Left kidney (tissue), 2 donors: Measurements from ENCODE around the gene TBC1D5. TPM values are rescaled to one million over a fixed set of nuclear protein-coding genes. Genes with fewer than 3 reads are reported as not detected.

Experiments used
- DNase-seq: peaks from one replicate; pipeline ENCODE4 v3.0.0-alpha.2; 2013
- polyA plus RNA-seq: library from polyadenylated mRNA; unstranded; fragments of 120-200 nt; gene quantifications from one replicate; pipeline ENCODE4 v1.2.1, GENCODE V29; 2013; ENCODE audit not compliant: insufficient read length

TBC1D5 gene
- polyA plus RNA-seq, 1 donor, result 52.2 TPM

DNA sequence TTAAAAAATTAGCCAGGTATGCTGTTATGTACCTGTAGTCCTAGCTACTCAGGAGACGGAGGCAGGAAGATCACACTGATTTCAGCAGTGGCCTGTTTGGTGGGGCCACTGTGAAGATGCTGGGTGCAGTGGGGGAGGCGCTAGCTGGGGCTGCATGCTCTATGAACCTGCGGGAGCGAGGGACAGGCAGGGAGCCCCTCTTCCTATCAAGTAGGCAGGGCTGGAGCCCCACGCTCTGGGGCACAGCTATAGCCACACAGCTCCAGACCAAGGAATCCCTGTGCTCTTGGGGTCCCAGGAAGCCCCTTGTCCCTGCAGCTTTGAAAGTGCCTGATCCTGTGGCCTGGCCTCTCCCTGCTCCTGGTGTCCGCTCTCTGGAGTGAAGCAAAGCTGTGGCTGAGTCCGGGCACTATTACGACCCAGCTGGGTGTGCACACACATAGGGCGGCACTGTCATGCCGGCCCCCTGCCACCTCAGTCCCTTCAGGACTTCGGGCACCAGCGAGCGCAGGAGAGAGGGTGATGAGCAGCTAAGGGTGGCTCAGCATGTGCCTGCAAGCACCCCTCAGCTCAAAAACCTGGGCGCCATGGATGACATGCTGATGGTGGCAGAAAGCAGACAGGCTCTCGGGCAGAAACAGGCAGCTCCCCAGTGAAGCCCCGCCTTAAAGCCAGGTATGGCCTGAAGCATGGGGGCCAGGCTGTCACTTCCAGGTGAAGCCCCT, 262.6 kb downstream of the TBC1D5 start:
- DNase-seq, result no peak

- no peak for DNase-seq
Observed at GRCh38 chr3:17478673-17479072, 263.8 kb downstream of the TBC1D5 start.

- DNase-seq, result no peak
Observed at GRCh38 chr3:17473761-17474160, 268.7 kb downstream of the TBC1D5 start.

DNA sequence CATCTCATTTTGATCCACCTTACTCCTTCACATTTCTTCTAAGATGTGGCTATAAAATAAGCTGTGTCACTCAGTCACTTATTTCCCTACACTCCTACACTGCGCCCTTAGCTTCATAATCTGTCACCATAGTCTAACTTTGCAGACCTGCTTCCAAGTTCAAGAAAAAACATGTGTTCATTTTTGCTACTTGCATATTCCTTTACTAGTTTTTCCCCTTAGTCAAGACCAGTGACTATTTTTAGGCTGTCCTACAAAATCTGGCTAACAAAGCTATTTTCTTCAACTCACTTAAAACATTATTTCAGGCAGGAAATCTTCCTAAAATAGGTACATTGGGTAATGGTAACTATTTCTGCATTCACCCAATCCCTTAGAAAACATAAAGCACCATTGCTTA, 272.5 kb downstream of the TBC1D5 start:
- no peak for DNase-seq

DNA sequence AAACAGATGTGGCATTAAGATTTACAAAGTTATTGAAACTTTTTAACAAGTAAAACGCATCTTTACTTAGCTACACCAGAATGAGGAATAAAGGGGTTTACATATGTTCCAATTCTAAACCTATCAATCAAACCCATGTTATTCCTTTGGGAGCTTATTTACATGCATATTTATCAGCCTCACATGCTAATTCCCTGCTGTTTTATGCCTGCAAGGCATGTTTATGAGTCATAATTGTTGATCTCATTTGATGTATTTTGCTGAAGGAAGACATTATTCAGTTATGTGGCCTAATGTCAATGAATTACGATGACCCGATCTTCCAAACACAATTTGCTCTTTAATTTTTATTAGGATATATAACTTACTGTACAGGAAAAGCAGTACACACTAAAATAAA, 272.9 kb downstream of the TBC1D5 start:
- peak; percentile 5 for DNase-seq

- no peak for DNase-seq
Observed at GRCh38 chr3:17466028-17466427, 276.4 kb downstream of the TBC1D5 start.

DNA sequence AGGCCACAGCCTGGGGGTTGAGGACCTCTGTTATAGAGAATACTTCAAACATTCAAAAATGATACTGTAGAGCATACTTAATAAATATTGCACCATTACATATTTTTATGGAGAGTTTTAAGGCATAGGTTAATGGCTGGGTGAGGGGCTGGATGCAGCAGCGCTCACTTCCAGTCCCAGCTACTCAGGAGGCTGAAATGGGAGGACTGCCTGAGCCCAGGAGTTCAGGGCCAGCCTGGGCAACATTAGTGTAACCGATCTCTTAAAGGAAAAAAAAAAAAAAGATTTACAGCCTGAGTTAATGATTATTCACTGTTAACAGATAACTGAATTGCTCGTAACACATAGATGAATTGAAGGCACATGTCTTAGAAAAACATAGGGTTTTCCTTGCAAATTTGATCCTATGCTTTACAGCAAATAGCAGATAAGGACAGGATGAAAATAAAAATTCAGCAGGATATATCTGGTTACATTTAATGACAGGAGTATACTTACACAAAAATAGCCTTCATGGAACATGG, 282.9 kb downstream of the TBC1D5 start:
- DNase-seq, result no peak

- no peak for DNase-seq
Observed at GRCh38 chr3:17456650-17457049, 285.8 kb downstream of the TBC1D5 start.

GRCh38 chr3:17456046-17456445, 286.4 kb downstream of the TBC1D5 start:
- DNase-seq, result no peak

DNA sequence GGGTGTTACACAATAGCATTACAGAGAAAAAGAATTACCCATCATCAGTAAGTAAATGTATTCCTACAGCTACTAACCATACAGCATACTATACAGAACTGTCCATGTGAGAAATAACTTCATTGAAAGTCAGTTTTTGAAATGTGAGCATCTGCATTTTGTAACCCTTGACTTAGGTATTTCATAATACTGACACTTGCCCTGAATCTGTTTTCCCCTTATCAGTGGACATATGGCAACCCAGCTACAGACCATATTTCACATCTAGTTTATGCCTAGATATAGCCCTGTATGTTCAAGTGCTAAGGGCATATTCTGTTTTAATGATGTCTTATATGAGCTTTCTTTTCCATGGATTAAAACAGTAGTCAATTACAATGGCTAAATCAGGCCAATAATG, 297.6 kb downstream of the TBC1D5 start:
- DNase-seq, result no peak

DNA sequence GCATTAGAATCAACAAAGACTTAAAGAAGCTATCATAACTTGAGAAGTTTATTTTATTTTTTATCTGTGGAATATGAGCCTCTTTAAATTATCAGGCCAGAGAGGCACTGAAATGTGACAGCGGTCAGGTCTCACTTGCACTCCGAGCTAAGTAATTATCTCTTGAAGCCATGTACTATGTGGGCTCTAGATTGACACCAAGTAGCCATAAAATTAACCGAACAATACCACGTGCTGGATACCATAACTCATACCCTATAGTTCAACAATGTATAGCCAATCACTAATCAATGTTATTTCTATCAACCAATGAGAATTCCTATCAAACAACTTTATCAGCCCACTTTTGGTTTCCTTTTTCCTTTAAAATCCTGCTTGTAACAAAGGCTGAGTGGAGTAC, 299.3 kb downstream of the TBC1D5 start:
- no peak for DNase-seq

GRCh38 chr3:17442332-17443049, 299.9 kb downstream of the TBC1D5 start:
- no peak for DNase-seq

GRCh38 chr3:17433876-17434275, 308.6 kb downstream of the TBC1D5 start:
- no peak for DNase-seq

DNA sequence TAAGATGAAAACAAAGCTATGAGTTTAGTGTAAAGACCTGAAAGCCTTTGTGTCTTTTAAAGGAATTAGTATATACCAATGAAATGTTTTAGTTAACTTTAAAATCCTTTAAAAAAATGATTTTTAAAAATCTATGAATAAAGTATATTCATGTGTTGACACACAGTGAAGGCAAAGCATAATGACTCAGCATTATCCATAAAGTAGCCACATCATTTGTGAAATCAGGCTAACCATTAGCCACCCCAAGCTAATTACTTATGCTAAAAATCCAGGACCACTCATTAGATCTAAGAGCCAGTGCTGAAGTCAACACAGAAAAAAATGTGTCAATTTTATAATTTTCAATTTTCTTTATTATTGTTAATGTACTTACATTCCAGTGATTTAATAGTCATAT, 310.2 kb downstream of the TBC1D5 start:
- DNase-seq, result no peak

DNA sequence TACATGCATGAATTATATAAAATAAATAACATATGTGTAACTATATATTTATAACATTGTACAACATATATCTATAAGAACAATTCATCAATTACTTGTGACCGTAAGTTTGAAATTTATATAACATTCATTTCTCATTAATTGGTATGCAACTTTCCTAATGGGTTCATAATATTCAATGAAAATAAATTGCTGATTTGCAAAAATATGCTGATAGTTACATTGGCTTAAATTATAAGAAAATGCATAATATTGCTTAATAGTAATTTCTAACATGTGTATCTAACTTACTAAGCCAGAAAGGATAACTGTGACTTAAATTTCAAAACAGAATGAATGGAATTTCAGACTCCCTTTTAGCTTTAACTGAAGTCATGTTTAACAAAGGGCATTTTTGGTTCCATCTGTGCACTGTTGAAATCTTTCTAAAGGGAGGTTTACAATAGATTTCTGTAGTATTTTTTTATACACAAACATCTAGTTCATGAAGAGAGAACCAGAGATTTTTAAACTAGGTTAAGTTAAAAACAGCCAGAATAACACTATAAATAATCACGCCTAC, 310.9 kb downstream of the TBC1D5 start:
- DNase-seq, result no peak

DNA sequence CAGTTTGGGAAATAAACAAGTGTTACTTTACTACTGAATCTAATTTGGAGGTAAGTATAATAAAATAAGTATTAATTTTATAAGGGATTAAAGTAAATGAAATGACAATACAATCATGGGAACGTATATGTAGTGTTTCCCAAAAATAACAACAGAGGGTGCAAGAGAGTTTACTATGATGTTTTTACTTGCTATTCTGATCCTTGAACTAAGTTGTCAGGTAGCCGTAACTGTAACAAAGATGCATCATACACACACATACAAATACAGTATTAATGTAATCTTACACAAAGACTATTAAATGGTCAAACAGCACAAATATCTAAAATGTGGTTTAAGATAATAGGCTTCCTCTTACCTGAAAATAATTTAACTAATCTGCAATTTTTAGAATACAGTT, 311.4 kb downstream of the TBC1D5 start:
- DNase-seq, result peak; percentile 25

DNA sequence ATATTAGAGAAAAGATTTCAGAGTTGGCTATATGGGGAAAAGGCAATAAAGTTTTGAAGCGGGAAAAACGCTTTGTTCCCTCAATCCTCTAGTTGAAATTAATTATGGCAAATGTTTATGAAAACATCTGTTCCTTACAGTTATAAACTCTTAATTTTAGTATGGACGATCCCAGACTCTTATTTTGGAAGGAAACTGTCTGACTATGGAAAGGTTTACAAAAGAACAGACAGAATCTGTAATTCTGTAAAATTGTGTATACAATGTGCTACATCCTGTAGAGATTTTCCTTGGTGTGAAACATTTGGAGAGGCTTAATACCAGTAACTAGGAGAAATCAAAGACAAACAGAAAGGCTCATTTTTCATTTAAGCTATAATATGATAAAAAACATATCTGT, 311.8 kb downstream of the TBC1D5 start:
- no peak for DNase-seq

GRCh38 chr3:17423786-17424536, 318.5 kb downstream of the TBC1D5 start:
- DNase-seq, result no peak

DNA sequence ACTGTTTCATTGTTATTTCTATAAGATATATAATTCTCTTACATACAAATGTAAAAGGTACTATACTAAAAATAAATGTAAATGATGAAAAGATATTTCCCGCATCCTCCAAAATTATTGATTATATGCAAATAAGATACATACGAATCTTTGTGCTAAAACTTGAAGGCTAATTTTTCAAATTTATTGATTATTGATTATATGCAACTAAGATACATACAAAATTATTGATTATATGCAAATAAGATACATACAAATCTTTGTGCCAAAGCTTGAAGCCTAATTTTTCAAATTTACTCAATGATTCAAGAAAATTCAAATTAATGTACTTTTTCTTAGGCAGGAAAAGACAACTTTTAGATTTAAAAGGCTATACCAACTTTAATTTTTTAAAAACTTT, 319.8 kb downstream of the TBC1D5 start:
- DNase-seq, result no peak

- DNase-seq, result no peak
Observed at GRCh38 chr3:17420668-17421067, 321.8 kb downstream of the TBC1D5 start.

DNA sequence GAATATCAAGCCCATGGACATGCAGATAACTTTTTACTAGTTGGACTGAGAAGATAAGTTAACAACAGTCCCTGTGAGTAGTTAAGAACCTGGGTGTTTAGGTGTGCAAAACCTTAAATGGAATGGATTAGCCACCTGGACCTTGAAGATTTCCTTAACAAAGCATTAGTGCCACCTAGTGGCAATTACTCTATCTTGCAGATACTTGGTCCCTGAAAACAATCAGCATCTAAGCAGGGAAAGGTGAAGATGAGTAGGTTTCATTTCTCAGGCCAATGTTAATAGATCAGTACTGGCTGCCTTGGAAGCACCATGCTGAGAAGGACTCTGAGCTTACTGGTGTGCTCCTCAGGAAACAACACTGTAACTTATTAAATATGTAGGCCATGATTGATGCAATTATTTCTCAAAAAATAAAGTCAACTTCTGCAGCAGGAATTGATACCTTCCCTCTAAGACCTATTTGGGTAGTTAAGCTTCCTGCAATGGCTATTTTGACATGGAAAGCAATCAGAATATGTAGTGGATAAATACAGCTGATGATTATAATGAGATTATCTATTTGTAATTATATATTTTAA, 329.4 kb downstream of the TBC1D5 start:
- peak; percentile 48 for DNase-seq
